Coronary artery (tissue), 2 donors: ENCODE data around the gene RHNO1.

ENCODE experiments used
- DNase-seq: peaks from one replicate; pipeline ENCODE4 v3.0.0-alpha.2; 2017; ENCODE audit warnings: low spot score
- H3K27ac ChIP-seq, 2 donors: fragments of 200-600 bp; sonication (generic); one replicate each; pipeline ENCODE4 v1.5.1; 2016 to 2019
- H3K4me3 ChIP-seq: fragments of 200-600 bp; sonication (generic); 2 replicates; pipeline ENCODE4 v1.5.1; 2016; ENCODE audit warnings: mild to moderate bottlenecking, moderate library complexity
- CTCF ChIP-seq: fragments of 200-600 bp; sonication (generic); IDR thresholded peaks from one replicate; pipeline ENCODE4 v1.5.1; 2019; ENCODE audit warnings: antibody characterized with exemption

RHNO1 gene

GRCh38 chr12:2925322-2925995 is 48.4 kb downstream of the RHNO1 start:
- no peak for TF ChIP-seq CTCF
- Histone ChIP-seq H3K27ac (no peak overlapping the region), H3K4me3 (no peak overlapping the region)
- DNase-seq = no peak

- Histone ChIP-seq H3K4me3 (no peak overlapping the region), H3K27ac (no peak overlapping the region)
- no peak for TF ChIP-seq CTCF
- no peak for DNase-seq
These were observed 53.8 kb downstream of the RHNO1 start for GRCh38 chr12:2930865-2931264.

- H3K4me3 ChIP-seq = no peak overlapping the region
- no peak for DNase-seq
- no peak overlapping the region for H3K27ac ChIP-seq
- TF ChIP-seq CTCF = no peak
These were observed 56.6 kb downstream of the RHNO1 start for GRCh38 chr12:2933586-2933985.

- no peak overlapping the region for H3K27ac ChIP-seq
- DNase-seq = no peak
- H3K4me3 ChIP-seq = no peak overlapping the region
- no peak for TF ChIP-seq CTCF
These were observed 57.3 kb downstream of the RHNO1 start for GRCh38 chr12:2934371-2934770.

GRCh38 chr12:2936301-2936700 is 59.3 kb downstream of the RHNO1 start:
- no peak overlapping the region for H3K27ac ChIP-seq
- H3K4me3 ChIP-seq = no peak overlapping the region
- DNase-seq = no peak
- TF ChIP-seq CTCF = no peak

- Histone ChIP-seq H3K27ac (no peak overlapping the region), H3K4me3 (no peak overlapping the region)
- no peak for TF ChIP-seq CTCF
- DNase-seq = no peak
These were observed 60.5 kb downstream of the RHNO1 start for GRCh38 chr12:2937500-2937899.
